IMR-90 (cell line): ENCODE measurements around the gene PLCH1. TPM values are rescaled to one million over a fixed set of nuclear protein-coding genes. Genes with fewer than 3 reads are reported as not detected.

ENCODE experiments used
- ATAC-seq: fragments of 200-7000 bp; cut with Tn5 transposase; 2 replicates; pipeline ENCODE4 v1.9.1; 2020; ENCODE audit warnings: low read depth, mild to moderate bottlenecking, moderate library complexity
- BruUV-seq: library from RNA; stranded (reverse); fragments of 400-500 nt; replicated peaks from 2 replicates; lab custom pipeline; 2021; lab: Mats Ljungman, UMichigan
- CTCF ChIA-PET: fragments of 300-600 bp; formaldehyde crosslinking; extraction: SDS; loops from one replicate; lab custom pipeline; 2021; ENCODE audit warnings: antibody characterized with exemption; lab: Yijun Ruan, JAX
- POLR2A ChIA-PET: fragments of 300-600 bp; sonication (Branson Sonifier 250); formaldehyde crosslinking; loops from one replicate; lab custom pipeline; 2022; ENCODE audit warnings: antibody characterized with exemption; ENCODE audit not compliant: unreplicated experiment; lab: Charles Lee
- DNase-seq: peaks from one replicate; pipeline ENCODE4 v3.0.0; 2013
- H2AFZ ChIP-seq: replicated peaks from 2 replicates; pipeline ENCODE3; 2013; ENCODE audit warnings: low read length, mild to moderate bottlenecking; ENCODE audit not compliant: poor library complexity
- H2AK5ac ChIP-seq: 2 replicates; pipeline ENCODE4 v1.6.1; 2013; ENCODE audit warnings: low read depth, low read length, inconsistent platforms
- H2AK9ac ChIP-seq: replicated peaks from 2 replicates; pipeline ENCODE3; 2013; ENCODE audit warnings: mild to moderate bottlenecking, low read depth, low read length, moderate library complexity; ENCODE audit not compliant: poor library complexity
- H2BK120ac ChIP-seq: 2 replicates; pipeline ENCODE4 v1.6.1; 2013; ENCODE audit warnings: low read depth, low read length, inconsistent platforms
- H2BK15ac ChIP-seq: 3 replicates; pipeline ENCODE4 v1.6.1; 2013; ENCODE audit warnings: low read depth, low read length, inconsistent platforms
- H2BK20ac ChIP-seq: 2 replicates; pipeline ENCODE4 v1.6.1; 2013; ENCODE audit warnings: low read depth, mild to moderate bottlenecking, inconsistent platforms, low read length, moderate library complexity
- H2BK5ac ChIP-seq: 2 replicates; pipeline ENCODE4 v1.6.1; 2013; ENCODE audit warnings: mild to moderate bottlenecking, low read depth, low read length, inconsistent platforms; ENCODE audit not compliant: poor library complexity, severe bottlenecking
- H3K14ac ChIP-seq: replicated peaks from 2 replicates; pipeline ENCODE4 v1.6.1; 2013; ENCODE audit warnings: low read depth, low read length, inconsistent platforms
- H3K18ac ChIP-seq: 2 replicates; pipeline ENCODE4 v1.6.1; 2013; ENCODE audit warnings: low read depth, low read length, control low read depth
- H3K23ac ChIP-seq: 2 replicates; pipeline ENCODE4 v1.6.1; 2013; ENCODE audit warnings: low read depth, low read length, inconsistent platforms
- H3K27ac ChIP-seq: 2 replicates; pipeline ENCODE4 v1.5.1; 2013; ENCODE audit warnings: mild to moderate bottlenecking, control low read depth, low read length; ENCODE audit not compliant: insufficient read depth
- H3K27me3 ChIP-seq: 2 replicates; pipeline ENCODE4 v1.6.1; 2013; ENCODE audit warnings: low read length; ENCODE audit not compliant: control insufficient read depth, insufficient read depth
- H3K36me3 ChIP-seq: 2 replicates; pipeline ENCODE4 v1.6.1; 2013; ENCODE audit warnings: low read length, mixed read lengths; ENCODE audit not compliant: control insufficient read depth, insufficient read depth
- H3K4ac ChIP-seq: 2 replicates; pipeline ENCODE4 v1.6.1; 2013; ENCODE audit warnings: low read depth, low read length, inconsistent platforms
- H3K4me1 ChIP-seq: 2 replicates; pipeline ENCODE4 v1.6.1; 2013; ENCODE audit warnings: low read length, mixed read lengths; ENCODE audit not compliant: control insufficient read depth, insufficient read depth
- H3K4me2 ChIP-seq: 2 replicates; pipeline ENCODE4 v1.6.1; 2013; ENCODE audit warnings: low read depth, mild to moderate bottlenecking, control low read depth, low read length, moderate library complexity
- H3K4me3 ChIP-seq: 2 replicates; pipeline ENCODE4 v1.5.1; 2013; ENCODE audit warnings: low read depth, mild to moderate bottlenecking, control low read depth, low read length, moderate library complexity; ENCODE audit not compliant: insufficient read depth
- H3K56ac ChIP-seq: 2 replicates; pipeline ENCODE4 v1.6.1; 2013; ENCODE audit warnings: low read length, inconsistent platforms; ENCODE audit not compliant: insufficient read depth; ENCODE audit errors: extremely low read depth
- H3K79me1 ChIP-seq, 2 experiments: 2 replicates each; pipeline ENCODE4 v1.6.1; 2013; ENCODE audit warnings: low read length in 2 of 2, inconsistent platforms in 1 of 2, low read depth in 1 of 2
- H3K9ac ChIP-seq: 2 replicates; pipeline ENCODE4 v1.6.1; 2013; ENCODE audit warnings: low read depth, low read length, control low read depth
- H3K9me1 ChIP-seq: 2 replicates; pipeline ENCODE4 v1.6.1; 2013; ENCODE audit warnings: low read length, inconsistent platforms; ENCODE audit not compliant: insufficient read depth
- H3K9me3 ChIP-seq: 2 replicates; pipeline ENCODE4 v1.6.1; 2013; ENCODE audit warnings: low read length; ENCODE audit not compliant: control insufficient read depth, insufficient read depth
- H4K20me1 ChIP-seq: 2 replicates; pipeline ENCODE4 v1.6.1; 2013; ENCODE audit warnings: low read length, inconsistent platforms; ENCODE audit not compliant: insufficient read depth
- H4K5ac ChIP-seq: 2 replicates; pipeline ENCODE4 v1.6.1; 2013; ENCODE audit warnings: mild to moderate bottlenecking, low read depth, low read length, control low read depth
- H4K8ac ChIP-seq, 2 experiments: 2 replicates each; pipeline ENCODE4 v1.6.1; 2013; ENCODE audit warnings: low read depth in 2 of 2, low read length in 2 of 2, control low read depth in 1 of 2, inconsistent platforms in 1 of 2
- H4K91ac ChIP-seq: 2 replicates; pipeline ENCODE4 v1.6.1; 2013; ENCODE audit warnings: low read depth, low read length, inconsistent platforms; ENCODE audit not compliant: insufficient read depth
- BHLHE40 ChIP-seq: fragments of 150-350 bp; IDR thresholded peaks from 2 replicates; pipeline ENCODE4 v1.6.1; 2016; ENCODE audit warnings: mild to moderate bottlenecking, low read depth, low read length
- CEBPB ChIP-seq: IDR thresholded peaks from 2 replicates; pipeline ENCODE4 v1.6.1; 2012; ENCODE audit warnings: low read depth, low read length, improper control_type of control experiment
- CHD1 ChIP-seq: IDR thresholded peaks from 2 replicates; pipeline ENCODE4 v1.6.1; 2012; ENCODE audit warnings: low read depth, low read length, improper control_type of control experiment
- CTCF ChIP-seq: conservative IDR thresholded peaks from 2 replicates; pipeline ENCODE4 v1.5.1; 2012; ENCODE audit warnings: mild to moderate bottlenecking, low read depth, low read length, improper control_type of control experiment
- ELK1 ChIP-seq: fragments of 150-350 bp; IDR thresholded peaks from 2 replicates; pipeline ENCODE4 v1.6.1; 2016; ENCODE audit warnings: low read depth, mild to moderate bottlenecking, low read length, moderate library complexity, borderline replicate concordance
- FOS ChIP-seq: fragments of 150-350 bp; IDR thresholded peaks from 2 replicates; pipeline ENCODE4 v1.6.1; 2016; ENCODE audit warnings: low read depth, low read length
- MAFK ChIP-seq: IDR thresholded peaks from 2 replicates; pipeline ENCODE4 v1.6.1; 2012; ENCODE audit warnings: low read depth, low read length, improper control_type of control experiment
- MAZ ChIP-seq: IDR thresholded peaks from 2 replicates; pipeline ENCODE4 v1.6.1; 2012; ENCODE audit warnings: low read depth, mild to moderate bottlenecking, low read length, improper control_type of control experiment, moderate library complexity, borderline replicate concordance
- MXI1 ChIP-seq: IDR thresholded peaks from 2 replicates; pipeline ENCODE4 v1.6.1; 2012; ENCODE audit warnings: low read depth, mild to moderate bottlenecking, low read length, moderate library complexity, borderline replicate concordance
- NFE2L2 ChIP-seq: fragments of 150-350 bp; IDR thresholded peaks from 2 replicates; pipeline ENCODE4 v1.6.1; 2016; ENCODE audit warnings: low read depth, mild to moderate bottlenecking, low read length
- POLR2A ChIP-seq: IDR thresholded peaks from 2 replicates; pipeline ENCODE4 v1.6.1; 2012; ENCODE audit warnings: mild to moderate bottlenecking, low read depth, low read length
- RAD21 ChIP-seq: IDR thresholded peaks from 2 replicates; pipeline ENCODE4 v1.6.1; 2012; ENCODE audit warnings: low read length, improper control_type of control experiment
- RCOR1 ChIP-seq: IDR thresholded peaks from 2 replicates; pipeline ENCODE4 v1.6.1; 2012; ENCODE audit warnings: mild to moderate bottlenecking, low read length, improper control_type of control experiment; ENCODE audit not compliant: insufficient replicate concordance
- RFX5 ChIP-seq: IDR thresholded peaks from 2 replicates; pipeline ENCODE4 v1.8.0; 2012; ENCODE audit warnings: low read depth, mild to moderate bottlenecking, low read length, moderate library complexity
- SMC3 ChIP-seq: fragments of 150-350 bp; IDR thresholded peaks from 2 replicates; pipeline ENCODE4 v1.6.1; 2016; ENCODE audit warnings: low read depth, mild to moderate bottlenecking, antibody characterized with exemption, low read length, moderate library complexity
- WGBS, 2 experiments: methylation state at CpG; one replicate each; pipeline versions ENCODE4 v1.1.5 to v1.1.7; 2013; ENCODE audit warnings: missing lambda C conversion rate in 2 of 2; ENCODE audit not compliant: insufficient read length in 1 of 2; ENCODE audit errors: extremely low coverage in 2 of 2; 5-methylcytosine and 5-hydroxymethylcytosine counted together
- dilution Hi-C: fragments of 300-500 bp; cut with HindIII; formaldehyde crosslinking; loops from one replicate; pipeline ENCODE4 v1.14.3; 2018; ENCODE audit warnings: low sequenced_read_pairs; ENCODE audit not compliant: unreplicated experiment
- in situ Hi-C: fragments of 300-500 bp; cut with MboI; formaldehyde crosslinking; loops from 3 replicates; pipeline ENCODE4 v1.14.3; 2019; ENCODE audit warnings: low sequenced_read_pairs, inconsistent platforms, mixed read lengths
- intact Hi-C: fragments of 100-400 bp; cut with micrococcal nuclease; formaldehyde crosslinking; loops from 2 replicates; pipeline ENCODE4 v1.10.0; 2022
- polyA plus RNA-seq, 3 experiments: library from polyadenylated mRNA; depleted of rRNA; stranded (reverse); fragments of >200 nt; gene quantifications; 2 replicates each; pipeline ENCODE4 v1.2.3, GENCODE V29; 2012; ENCODE audit warnings: low replicate concordance in 1 of 3
- total RNA-seq: library from RNA; depleted of rRNA; stranded (reverse); fragments of >200 nt; gene quantifications from 2 replicates; pipeline ENCODE4 v1.2.3, GENCODE V29; 2012
- TF ChIP-seq, protein P1 (sequence below): fragments of 150-350 bp; IDR thresholded peaks from 2 replicates; pipeline ENCODE4 v1.6.1; 2017; ENCODE audit warnings: mild to moderate bottlenecking, antibody characterized with exemption, low read length, low read depth

PLCH1 gene
- total and polyA plus RNA-seq, 2 of the 4 experiments (the other 2 are of a cell fraction), result not detected

GRCh38 chr3:155568295-155568694 lies 176.6 kb downstream of the PLCH1 start:
- no peak overlapping the region for H2BK20ac ChIP-seq
- H2AFZ ChIP-seq, result no peak overlapping the region
- no peak overlapping the region for H3K14ac ChIP-seq
- no peaks in the 10 kb centered on the region for H3K9me1 ChIP-seq
- no peak overlapping the region for H4K91ac ChIP-seq
- H3K27ac ChIP-seq, result no peak overlapping the region
- no TSS peak for BruUV-seq
- H3K79me1 ChIP-seq, result no peaks in the 10 kb centered on the region
- H2BK120ac ChIP-seq, result no peak overlapping the region
- no peak overlapping the region for H4K8ac ChIP-seq
- DNase-seq (no peak), ATAC-seq (no peak)
- no CpG with 5 or more reads among the region's 3 CpGs for WGBS, 2 experiments
- dilution Hi-C loops, result no loop called here
- H2BK15ac ChIP-seq, result no peak overlapping the region
- H3K56ac ChIP-seq, result no peak overlapping the region
- in situ Hi-C loops, result no loop called here
- no peak overlapping the region for H3K23ac ChIP-seq
- no peak overlapping the region for H3K4me3 ChIP-seq
- H2AK5ac ChIP-seq, result no peak overlapping the region
- intact Hi-C loops, result no loop called here
- TF ChIP-seq POLR2A (no peak), RFX5 (no peak), NFE2L2 (no peak), FOS (no peak), MAFK (no peak), ELK1 (no peak), MXI1 (no peak), RCOR1 (no peak), CTCF (no peak), BHLHE40 (no peak), CHD1 (no peak), MAZ (no peak), SMC3 (no peak), CEBPB (no peak), RAD21 (no peak)
- TF ChIP-seq, protein P1, sequence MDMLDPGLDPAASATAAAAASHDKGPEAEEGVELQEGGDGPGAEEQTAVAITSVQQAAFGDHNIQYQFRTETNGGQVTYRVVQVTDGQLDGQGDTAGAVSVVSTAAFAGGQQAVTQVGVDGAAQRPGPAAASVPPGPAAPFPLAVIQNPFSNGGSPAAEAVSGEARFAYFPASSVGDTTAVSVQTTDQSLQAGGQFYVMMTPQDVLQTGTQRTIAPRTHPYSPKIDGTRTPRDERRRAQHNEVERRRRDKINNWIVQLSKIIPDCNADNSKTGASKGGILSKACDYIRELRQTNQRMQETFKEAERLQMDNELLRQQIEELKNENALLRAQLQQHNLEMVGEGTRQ, result no peak
- peaks cover 2% of the 10 kb centered on the region; the same call in 1 of the 2 replicates for H3K9me3 ChIP-seq
- no peak overlapping the region for H4K5ac ChIP-seq
- H3K27me3 ChIP-seq, result no peaks in the 10 kb centered on the region
- ChIA-PET CTCF (no interaction called here), POLR2A (no interaction called here)
- H3K4ac ChIP-seq, result no peak overlapping the region
- H2BK5ac ChIP-seq, result no peak overlapping the region
- no peak overlapping the region for H3K4me2 ChIP-seq
- H2AK9ac ChIP-seq, result no peak overlapping the region
- H3K4me1 ChIP-seq, result no peaks in the 10 kb centered on the region
- no peak overlapping the region for H3K9ac ChIP-seq
- no peak overlapping the region for H3K18ac ChIP-seq
- no peaks in the 10 kb centered on the region for H3K36me3 ChIP-seq
- H4K20me1 ChIP-seq, result no peaks in the 10 kb centered on the region
